Ishikawa (cell line): ENCODE data around the gene SEC14L5.

Source experiments
- CEBPB ChIP-seq: IDR thresholded peaks from 2 replicates; pipeline ENCODE4 v1.6.1; 2012
- EGR1 ChIP-seq: IDR thresholded peaks from 2 replicates; pipeline ENCODE4 v1.6.1; 2012
- EP300 ChIP-seq: IDR thresholded peaks from 2 replicates; pipeline ENCODE4 v1.6.1; 2012; ENCODE audit warnings: borderline replicate concordance
- MAX ChIP-seq: IDR thresholded peaks from 2 replicates; pipeline ENCODE4 v1.6.1; 2012
- RAD21 ChIP-seq: IDR thresholded peaks from 2 replicates; pipeline ENCODE4 v1.6.1; 2012; ENCODE audit warnings: low read depth
- TCF12 ChIP-seq: IDR thresholded peaks from 2 replicates; pipeline ENCODE4 v1.6.1; 2012; ENCODE audit warnings: low read depth
- YY1 ChIP-seq: IDR thresholded peaks from 2 replicates; pipeline ENCODE4 v1.6.1; 2012; ENCODE audit warnings: low read depth
- ZBTB7A ChIP-seq: IDR thresholded peaks from 2 replicates; pipeline ENCODE4 v1.6.1; 2012; ENCODE audit warnings: low read depth

GRCh38 chr16:5044011-5044540 lies 85.9 kb downstream of the SEC14L5 start:
- no peak for TF ChIP-seq YY1
- no peak for TF ChIP-seq RAD21
- TF ChIP-seq EGR1: no peak
- no peak for TF ChIP-seq EP300
- no peak for TF ChIP-seq CEBPB
- TF ChIP-seq TCF12: no peak
- no peak for TF ChIP-seq MAX
- no peak for TF ChIP-seq ZBTB7A
